Measurements from ENCODE around the gene NEDD8.

NEDD8 gene

DNA sequence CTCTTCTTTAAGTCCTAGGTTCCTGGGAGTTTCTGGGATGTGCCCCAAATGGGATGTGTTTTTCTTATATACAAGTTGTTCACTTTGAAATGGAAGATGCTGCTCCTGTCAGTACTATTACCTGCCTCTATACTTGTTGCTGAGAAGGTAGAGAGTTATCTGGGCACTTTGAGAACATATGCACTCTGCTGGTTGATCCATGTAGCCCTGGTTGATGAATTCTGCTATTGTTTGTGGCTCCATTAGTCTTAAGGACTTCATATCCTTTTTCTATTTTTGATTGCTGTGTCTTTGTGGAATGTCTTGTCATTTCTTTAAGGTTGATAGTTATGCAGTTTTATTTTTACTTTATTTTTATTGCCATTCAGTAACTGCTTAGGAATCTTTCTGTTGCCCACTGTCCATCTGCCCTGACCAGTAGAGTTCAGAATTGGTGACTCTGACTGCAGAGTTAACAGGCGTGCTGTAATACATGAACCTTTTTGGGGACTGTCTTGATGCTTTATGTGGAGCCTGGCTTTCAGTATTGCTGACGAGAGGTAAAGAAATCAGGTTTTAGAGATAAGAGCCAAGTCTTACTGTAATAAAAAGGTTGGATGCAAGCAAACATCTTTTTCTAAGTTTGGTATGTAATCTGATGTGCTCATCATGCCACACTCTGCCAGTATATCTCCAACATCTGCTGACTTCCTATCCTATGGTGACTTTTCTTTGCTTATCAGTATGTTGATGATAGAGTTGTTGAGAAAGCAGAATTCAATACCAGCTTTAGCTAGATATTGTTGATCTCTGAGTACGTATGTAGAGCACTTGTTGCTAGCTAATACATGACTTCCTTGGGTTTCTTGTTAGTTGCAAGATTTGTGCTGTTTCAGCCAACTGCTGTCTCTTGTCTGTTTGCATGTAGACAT is 2.2 kb upstream of the NEDD8 start:
- TF ChIP-seq, protein P1, sequence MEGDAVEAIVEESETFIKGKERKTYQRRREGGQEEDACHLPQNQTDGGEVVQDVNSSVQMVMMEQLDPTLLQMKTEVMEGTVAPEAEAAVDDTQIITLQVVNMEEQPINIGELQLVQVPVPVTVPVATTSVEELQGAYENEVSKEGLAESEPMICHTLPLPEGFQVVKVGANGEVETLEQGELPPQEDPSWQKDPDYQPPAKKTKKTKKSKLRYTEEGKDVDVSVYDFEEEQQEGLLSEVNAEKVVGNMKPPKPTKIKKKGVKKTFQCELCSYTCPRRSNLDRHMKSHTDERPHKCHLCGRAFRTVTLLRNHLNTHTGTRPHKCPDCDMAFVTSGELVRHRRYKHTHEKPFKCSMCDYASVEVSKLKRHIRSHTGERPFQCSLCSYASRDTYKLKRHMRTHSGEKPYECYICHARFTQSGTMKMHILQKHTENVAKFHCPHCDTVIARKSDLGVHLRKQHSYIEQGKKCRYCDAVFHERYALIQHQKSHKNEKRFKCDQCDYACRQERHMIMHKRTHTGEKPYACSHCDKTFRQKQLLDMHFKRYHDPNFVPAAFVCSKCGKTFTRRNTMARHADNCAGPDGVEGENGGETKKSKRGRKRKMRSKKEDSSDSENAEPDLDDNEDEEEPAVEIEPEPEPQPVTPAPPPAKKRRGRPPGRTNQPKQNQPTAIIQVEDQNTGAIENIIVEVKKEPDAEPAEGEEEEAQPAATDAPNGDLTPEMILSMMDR (IDR thresholded peaks at IDR 0.05; ENCODE audit: extremely low read depth, insufficient read depth, missing control alignments) = no peak
- DNase-seq (ENCODE audit: low spot score) = no peak
- in situ Hi-C loops (cut with MboI; ENCODE audit: low pct_unique_long_range_greater_than_20kb, low sequenced_read_pairs, unreplicated experiment) = no loop called here

DNA sequence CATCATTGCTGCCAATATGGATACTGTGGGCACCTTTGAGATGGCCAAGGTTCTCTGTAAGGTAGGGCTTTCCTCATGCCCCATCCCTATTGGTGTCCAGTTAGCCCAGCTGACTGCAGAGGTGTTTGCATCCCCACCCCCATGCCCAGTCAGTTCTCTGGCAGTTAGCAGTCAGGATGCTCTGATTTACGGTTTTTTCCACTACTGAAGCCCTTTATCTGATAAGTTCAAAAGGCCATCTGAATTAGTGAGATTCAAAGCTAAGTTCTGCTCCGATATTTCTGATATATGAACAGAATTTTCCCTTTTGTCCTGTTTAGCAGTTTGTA is 1.3 kb upstream of the NEDD8 start:
- TF ChIP-seq, protein P1 (IDR thresholded peaks at IDR 0.05; ENCODE audit: extremely low read depth, insufficient read depth, missing control alignments) = no peak

DNA sequence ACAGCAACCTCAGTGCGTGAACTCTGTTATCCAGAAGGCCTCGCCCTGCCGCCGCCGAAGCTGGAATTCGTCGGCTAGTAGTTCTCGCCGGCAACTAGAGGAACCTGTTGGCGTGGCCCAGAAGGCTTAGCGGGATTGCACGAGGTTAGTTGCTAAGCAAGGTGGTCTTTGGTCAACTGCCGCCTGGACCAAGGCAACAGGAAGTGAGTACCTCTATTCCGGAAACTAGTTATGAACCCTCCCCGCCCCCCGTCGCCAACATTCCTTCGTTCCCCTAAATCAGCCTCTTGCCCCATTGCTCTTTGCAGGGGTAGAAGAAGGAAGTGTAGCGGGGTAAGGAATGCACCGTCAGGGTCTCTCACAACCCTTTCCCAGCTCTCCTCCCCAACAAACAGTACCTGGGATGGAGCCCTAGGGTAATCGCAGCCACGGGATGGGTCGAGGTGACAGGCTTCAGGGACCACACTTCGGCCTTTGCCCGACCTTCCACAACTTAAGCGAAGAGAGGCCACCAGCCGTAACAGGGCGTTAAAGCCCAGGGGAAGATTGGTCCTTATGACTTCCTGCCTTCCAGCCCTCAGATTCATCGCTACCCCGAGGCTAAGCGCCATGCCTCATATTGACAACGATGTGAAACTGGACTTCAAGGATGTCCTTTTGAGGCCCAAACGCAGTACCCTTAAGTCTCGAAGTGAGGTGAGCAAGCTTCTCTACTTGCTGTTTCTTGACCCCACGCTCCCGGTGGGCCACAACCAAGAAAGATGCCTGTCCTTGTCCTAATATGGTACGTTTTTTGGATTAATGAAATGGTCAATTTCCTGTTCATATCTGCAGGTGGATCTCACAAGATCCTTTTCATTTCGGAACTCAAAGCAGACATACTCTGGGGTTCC is 724 bp upstream of the NEDD8 start, which contains the start of gene GMPR2:
GMPR2 (plus strand) TSS at position 285 of the 893 bp plus-strand sequence; CDS start at position 610, 325 bp downstream.
- peak; percentile 65 for DNase-seq (ENCODE audit: low spot score)
- in situ Hi-C loops (cut with MboI; ENCODE audit: low pct_unique_long_range_greater_than_20kb, low sequenced_read_pairs, unreplicated experiment) = no loop called here
- TF ChIP-seq, protein P1 (IDR thresholded peaks at IDR 0.05; ENCODE audit: extremely low read depth, insufficient read depth, missing control alignments) = no peak

More for the DNA sequence above, 1.3 kb upstream of the NEDD8 start:
- DNase-seq (ENCODE audit: low spot score) = no peak
- in situ Hi-C loops (cut with MboI; ENCODE audit: low pct_unique_long_range_greater_than_20kb, low sequenced_read_pairs, unreplicated experiment) = no loop called here

GRCh38 chr14:24231263-24232120 is 675 bp downstream of the NEDD8 start:
- in situ Hi-C loops (cut with MboI; ENCODE audit: low pct_unique_long_range_greater_than_20kb, low sequenced_read_pairs, unreplicated experiment) = no loop called here
- TF ChIP-seq, protein P1 (IDR thresholded peaks at IDR 0.05; ENCODE audit: extremely low read depth, insufficient read depth, missing control alignments) = no peak
- no peak for DNase-seq (ENCODE audit: low spot score)

DNA sequence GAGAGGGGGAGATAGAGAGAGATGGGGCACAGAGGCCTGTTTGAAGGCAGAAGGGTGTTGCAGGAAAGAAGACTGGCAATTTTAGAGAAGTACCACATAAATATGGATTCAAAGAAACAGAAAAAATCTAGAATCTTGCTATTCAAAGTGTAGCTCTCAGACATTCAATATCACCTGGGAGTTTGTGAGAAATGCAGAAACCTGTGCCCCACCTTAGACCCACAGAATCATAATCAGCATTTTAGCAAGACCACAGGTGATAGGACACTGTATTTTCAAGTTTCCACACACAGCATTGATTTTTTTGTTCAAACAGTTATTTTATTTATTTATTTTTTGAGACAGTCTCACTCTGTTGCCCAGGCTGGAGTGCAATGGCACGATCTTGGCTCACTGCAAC is 3.3 kb downstream of the NEDD8 start:
- in situ Hi-C loops (cut with MboI; ENCODE audit: low pct_unique_long_range_greater_than_20kb, low sequenced_read_pairs, unreplicated experiment) = no loop called here
- TF ChIP-seq, protein P1 (IDR thresholded peaks at IDR 0.05; ENCODE audit: extremely low read depth, insufficient read depth, missing control alignments) = no peak

GRCh38 chr14:24226473-24226872 is 5.7 kb downstream of the NEDD8 start:
- TF ChIP-seq, protein P1 (IDR thresholded peaks at IDR 0.05; ENCODE audit: extremely low read depth, insufficient read depth, missing control alignments) = no peak
- in situ Hi-C loops (cut with MboI; ENCODE audit: low pct_unique_long_range_greater_than_20kb, low sequenced_read_pairs, unreplicated experiment) = no loop called here
- no peak for DNase-seq (ENCODE audit: low spot score)

More for the DNA sequence above, 3.3 kb downstream of the NEDD8 start:
- DNase-seq (ENCODE audit: low spot score) = no peak
